Globus pallidus (tissue), 1 donor: ENCODE measurements around the gene CBLN3.

ENCODE experiments used
- DNase-seq: peaks from one replicate; pipeline ENCODE4 v3.0.0-alpha.2; 2015; ENCODE audit warnings: low spot score

The CBLN3 gene

GRCh38 chr14:24425704-24426103 lies 3.8 kb downstream of the CBLN3 start:
- DNase-seq, result no peak

- no peak for DNase-seq
Observed at GRCh38 chr14:24422694-24423601, 6.5 kb downstream of the CBLN3 start.

- DNase-seq, result no peak
Observed at GRCh38 chr14:24422261-24422660, 7.2 kb downstream of the CBLN3 start.

- DNase-seq, result no peak
Observed at GRCh38 chr14:24418492-24418873, 11.0 kb downstream of the CBLN3 start.

- DNase-seq, result no peak
Observed at GRCh38 chr14:24417832-24418491, 11.5 kb downstream of the CBLN3 start.

- no peak for DNase-seq
Observed at GRCh38 chr14:24416932-24417619, 12.4 kb downstream of the CBLN3 start.

GRCh38 chr14:24416254-24416931 lies 13.1 kb downstream of the CBLN3 start:
- no peak for DNase-seq

GRCh38 chr14:24415421-24416253 lies 13.8 kb downstream of the CBLN3 start:
- no peak for DNase-seq

GRCh38 chr14:24414732-24415420 lies 14.6 kb downstream of the CBLN3 start:
- no peak for DNase-seq

- DNase-seq, result no peak
Observed at GRCh38 chr14:24414077-24414476, 15.4 kb downstream of the CBLN3 start.

- no peak for DNase-seq
Observed at GRCh38 chr14:24411443-24412389, 17.8 kb downstream of the CBLN3 start.

- DNase-seq, result no peak
Observed at GRCh38 chr14:24409956-24410355, 19.5 kb downstream of the CBLN3 start.

- DNase-seq, result no peak
Observed at GRCh38 chr14:24409192-24409591, 20.3 kb downstream of the CBLN3 start.

GRCh38 chr14:24408764-24409163 lies 20.7 kb downstream of the CBLN3 start:
- DNase-seq, result no peak

- no peak for DNase-seq
Observed at GRCh38 chr14:24407608-24408325, 21.7 kb downstream of the CBLN3 start.

- DNase-seq, result no peak
Observed at GRCh38 chr14:24406416-24406815, 23.1 kb downstream of the CBLN3 start.

GRCh38 chr14:24404814-24405213 lies 24.7 kb downstream of the CBLN3 start:
- DNase-seq, result no peak

- no peak for DNase-seq
Observed at GRCh38 chr14:24403294-24403998, 26.0 kb downstream of the CBLN3 start.
